WERI-Rb-1 (cell line): ENCODE data around the gene KDM2B.

Experiments
- DNase-seq: peaks from one replicate; pipeline ENCODE4 v3.0.0-alpha.2; 2020
- H3K27ac ChIP-seq: fragments of 250-450 bp; sonication (Bioruptor Pico); 2 replicates; pipeline ENCODE4 v1.5.1; 2020; ENCODE audit warnings: mild to moderate bottlenecking, moderate library complexity
- H3K27me3 ChIP-seq: fragments of 250-450 bp; sonication (Bioruptor Pico); 2 replicates; pipeline ENCODE4 v1.5.1; 2021; ENCODE audit warnings: mild to moderate bottlenecking, low read depth, moderate library complexity; ENCODE audit not compliant: insufficient read depth, severe bottlenecking
- H3K36me3 ChIP-seq: fragments of 250-450 bp; sonication (Bioruptor Pico); 2 replicates; pipeline ENCODE4 v1.5.1; 2020; ENCODE audit warnings: mild to moderate bottlenecking, moderate library complexity
- H3K4me3 ChIP-seq: 2 replicates; pipeline ENCODE4 v1.5.1; 2011; ENCODE audit warnings: low read depth, mild to moderate bottlenecking, control low read depth, low read length
- H3K9me3 ChIP-seq: fragments of 250-450 bp; sonication (Bioruptor Pico); 2 replicates; pipeline ENCODE4 v1.5.1; 2021; ENCODE audit warnings: mild to moderate bottlenecking, moderate library complexity; ENCODE audit not compliant: severe bottlenecking
- CTCF ChIP-seq: IDR thresholded peaks from 2 replicates; pipeline ENCODE4 v1.5.1; 2011; ENCODE audit warnings: low read depth, mild to moderate bottlenecking, control low read depth, inconsistent platforms, low read length

Gene KDM2B

GRCh38 chr12:121580959-121581685 is at the start of gene KDM2B:
KDM2B (minus strand) TSS chr12:121581023; CDS start chr12:121580911, 112 bp downstream.
- peak within 1 kb of the TSS; percentile 77 for H3K27ac ChIP-seq

GRCh38 chr12:121628536-121628935 is 47.7 kb upstream of the KDM2B start:
- no peak overlapping the region for H3K4me3 ChIP-seq
- H3K27ac ChIP-seq: peak overlapping the region; percentile 21; the same call in 1 of the 2 replicates
- H3K9me3 ChIP-seq: no peaks in the 10 kb centered on the region
- TF ChIP-seq CTCF: no peak
- peaks cover 8% of the 10 kb centered on the region for H3K36me3 ChIP-seq
- no peak for DNase-seq
- H3K27me3 ChIP-seq: no peaks in the 10 kb centered on the region

More at GRCh38 chr12:121580959-121581685, at the start of gene KDM2B:
- no peak for TF ChIP-seq CTCF
- Histone ChIP-seq H3K27me3 (no peaks in the 10 kb centered on the region), H3K4me3 (peak within 1 kb of the TSS; percentile 81), H3K9me3 (no peaks in the 10 kb centered on the region), H3K36me3 (no peaks in the 10 kb centered on the region)
- peak; percentile 14 for DNase-seq

DNA sequence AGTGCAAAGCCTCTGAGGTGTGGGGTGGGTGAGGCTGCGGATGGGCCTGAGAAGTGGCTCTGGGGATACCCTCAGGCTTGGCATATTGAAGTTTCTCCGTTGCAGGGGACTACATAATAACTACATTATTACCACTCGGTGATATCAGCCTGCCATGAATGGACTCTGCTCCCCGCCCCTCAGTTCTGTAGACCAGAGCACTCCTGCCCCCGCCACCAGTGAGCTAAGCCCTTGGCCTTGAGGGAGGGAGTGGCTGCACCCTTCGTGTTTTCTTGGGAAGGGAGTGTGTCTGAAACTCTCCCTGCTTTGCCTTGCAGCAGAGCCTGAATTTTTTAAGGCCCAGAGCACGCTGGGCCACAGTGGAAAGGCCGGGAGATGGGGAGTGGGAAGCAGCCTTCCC is 47.2 kb upstream of the KDM2B start:
- H3K4me3 ChIP-seq: peak overlapping the region; percentile 59
- TF ChIP-seq CTCF: no peak
- no peaks in the 10 kb centered on the region for H3K27me3 ChIP-seq
- no peaks in the 10 kb centered on the region for H3K9me3 ChIP-seq
- peaks cover 8% of the 10 kb centered on the region for H3K36me3 ChIP-seq
- peak; percentile 38 for DNase-seq
- H3K27ac ChIP-seq: peak overlapping the region; percentile 80

DNA sequence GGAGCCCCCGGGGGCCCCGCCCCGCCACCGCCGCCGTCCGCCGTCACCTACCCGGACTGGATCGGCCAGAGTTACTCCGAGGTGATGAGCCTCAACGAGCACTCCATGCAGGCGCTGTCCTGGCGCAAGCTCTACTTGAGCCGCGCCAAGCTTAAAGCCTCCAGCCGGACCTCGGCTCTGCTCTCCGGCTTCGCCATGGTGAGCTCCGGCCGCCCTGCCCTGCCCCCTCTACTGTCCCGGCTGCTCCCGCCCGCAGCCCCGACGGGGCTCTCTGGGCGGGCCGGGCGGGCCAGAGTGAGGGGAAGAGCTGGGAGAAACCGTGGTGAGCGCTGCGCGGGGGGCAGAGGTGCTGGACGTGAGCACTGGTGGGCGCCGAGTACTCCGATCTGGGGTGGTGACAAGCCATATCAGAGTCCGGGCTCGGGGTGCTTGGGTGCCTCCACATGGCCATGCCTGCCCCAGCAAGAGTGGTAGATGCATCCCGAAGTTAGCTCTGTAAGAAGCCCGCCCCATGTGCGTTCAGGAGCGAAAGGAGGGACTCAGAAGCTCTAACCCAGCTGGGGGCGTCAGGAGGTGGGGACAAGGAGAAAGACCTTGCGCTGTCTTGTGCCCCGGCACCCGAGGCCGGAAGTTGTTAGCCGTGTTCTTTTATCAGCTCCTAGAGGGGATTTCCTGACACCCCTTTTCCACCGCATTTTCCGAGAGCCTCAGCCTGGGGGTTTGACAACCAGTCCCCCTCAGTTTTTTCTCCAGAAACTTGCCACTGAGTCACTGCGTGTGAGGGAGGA is 46.2 kb upstream of the KDM2B start:
- peak overlapping the region; percentile 59 for H3K4me3 ChIP-seq
- no peaks in the 10 kb centered on the region for H3K27me3 ChIP-seq
- H3K36me3 ChIP-seq: peaks cover 8% of the 10 kb centered on the region
- peak overlapping the region; percentile 80 for H3K27ac ChIP-seq
- H3K9me3 ChIP-seq: no peaks in the 10 kb centered on the region
- TF ChIP-seq CTCF: 0 out of 2 replicates have a peak, but pooled peaks have one; percentile 4
- DNase-seq: peak; percentile 69

DNA sequence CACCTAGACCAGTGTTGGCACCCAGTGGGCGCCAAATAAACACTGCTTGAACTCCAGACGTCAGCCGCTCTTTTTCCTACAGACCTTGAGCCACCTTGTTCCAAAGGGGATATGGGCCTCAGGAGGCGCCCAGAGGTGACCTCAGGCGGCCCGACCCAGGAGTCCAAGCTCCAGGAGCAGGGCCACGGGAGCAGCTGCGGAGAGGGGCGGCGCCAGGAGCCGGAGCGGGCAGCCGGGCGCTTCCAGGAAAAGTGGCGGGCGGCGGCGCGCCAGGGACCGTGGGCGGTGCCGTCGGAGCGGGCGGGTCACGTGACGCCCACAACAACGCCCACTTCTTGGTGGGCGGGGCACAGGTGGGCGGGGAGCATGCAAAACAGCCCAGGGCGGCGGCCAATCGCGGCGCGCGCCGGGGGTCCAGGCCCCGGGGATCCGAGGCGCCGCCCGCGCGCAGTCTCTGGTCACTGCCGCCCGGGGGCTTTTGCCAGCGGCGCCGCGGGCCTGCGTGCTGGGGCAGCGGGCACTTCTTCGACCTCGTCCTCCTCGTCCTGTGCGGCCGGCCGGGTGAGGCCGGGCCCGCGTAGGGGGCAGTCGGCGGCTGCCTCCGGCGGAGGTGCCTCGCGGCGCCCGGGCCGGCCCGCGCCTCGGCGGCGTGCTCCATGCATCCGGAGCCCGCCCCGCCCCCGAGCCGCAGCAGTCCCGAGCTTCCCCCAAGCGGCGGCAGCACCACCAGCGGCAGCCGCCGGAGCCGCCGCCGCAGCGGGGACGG is 45.4 kb upstream of the KDM2B start, which contains the start of gene ORAI1:
Gene ORAI1 (plus strand): TSS at position 444 of the 766 bp plus-strand sequence.
- Histone ChIP-seq H3K4me3 (peak within 1 kb of the TSS; percentile 59), H3K27me3 (no peaks in the 10 kb centered on the region), H3K27ac (peak within 1 kb of the TSS; percentile 80), H3K36me3 (peaks cover 7% of the 10 kb centered on the region), H3K9me3 (no peaks in the 10 kb centered on the region)
- DNase-seq: peak; percentile 96
- TF ChIP-seq CTCF: no peak
